Measurements from ENCODE around the gene TBK1.

- TF ChIP-seq, protein P1, sequence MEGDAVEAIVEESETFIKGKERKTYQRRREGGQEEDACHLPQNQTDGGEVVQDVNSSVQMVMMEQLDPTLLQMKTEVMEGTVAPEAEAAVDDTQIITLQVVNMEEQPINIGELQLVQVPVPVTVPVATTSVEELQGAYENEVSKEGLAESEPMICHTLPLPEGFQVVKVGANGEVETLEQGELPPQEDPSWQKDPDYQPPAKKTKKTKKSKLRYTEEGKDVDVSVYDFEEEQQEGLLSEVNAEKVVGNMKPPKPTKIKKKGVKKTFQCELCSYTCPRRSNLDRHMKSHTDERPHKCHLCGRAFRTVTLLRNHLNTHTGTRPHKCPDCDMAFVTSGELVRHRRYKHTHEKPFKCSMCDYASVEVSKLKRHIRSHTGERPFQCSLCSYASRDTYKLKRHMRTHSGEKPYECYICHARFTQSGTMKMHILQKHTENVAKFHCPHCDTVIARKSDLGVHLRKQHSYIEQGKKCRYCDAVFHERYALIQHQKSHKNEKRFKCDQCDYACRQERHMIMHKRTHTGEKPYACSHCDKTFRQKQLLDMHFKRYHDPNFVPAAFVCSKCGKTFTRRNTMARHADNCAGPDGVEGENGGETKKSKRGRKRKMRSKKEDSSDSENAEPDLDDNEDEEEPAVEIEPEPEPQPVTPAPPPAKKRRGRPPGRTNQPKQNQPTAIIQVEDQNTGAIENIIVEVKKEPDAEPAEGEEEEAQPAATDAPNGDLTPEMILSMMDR (IDR thresholded peaks at IDR 0.05): no peak
- no peak for TF ChIP-seq SREBF2 (IDR thresholded peaks at IDR 0.05)
- TF ChIP-seq MAFK (IDR thresholded peaks at IDR 0.05; ENCODE audit: partially characterized antibody): no peak
- TF ChIP-seq SMC3 (IDR thresholded peaks at IDR 0.05): no peak
- no peak for TF ChIP-seq CHD2 (IDR thresholded peaks at IDR 0.05; ENCODE audit: low read length, partially characterized antibody)
- TF ChIP-seq RNF2 (IDR thresholded peaks at IDR 0.05; ENCODE audit: borderline replicate concordance, low read depth): no peak
- no peak for TF ChIP-seq RCOR1 (IDR thresholded peaks at IDR 0.05; ENCODE audit: low read depth, low read length)
- TF ChIP-seq PHF8 (IDR thresholded peaks at IDR 0.05; ENCODE audit: borderline replicate concordance, low read depth): no peak
- TF ChIP-seq RAD21 (conservative IDR thresholded peaks at IDR 0.05 in 1 of 2, IDR thresholded peaks at IDR 0.05 in 1 of 2): no peak
- no peak for TF ChIP-seq CHD4 (IDR thresholded peaks at IDR 0.05; ENCODE audit: borderline replicate concordance)
- TF ChIP-seq, protein P2, sequence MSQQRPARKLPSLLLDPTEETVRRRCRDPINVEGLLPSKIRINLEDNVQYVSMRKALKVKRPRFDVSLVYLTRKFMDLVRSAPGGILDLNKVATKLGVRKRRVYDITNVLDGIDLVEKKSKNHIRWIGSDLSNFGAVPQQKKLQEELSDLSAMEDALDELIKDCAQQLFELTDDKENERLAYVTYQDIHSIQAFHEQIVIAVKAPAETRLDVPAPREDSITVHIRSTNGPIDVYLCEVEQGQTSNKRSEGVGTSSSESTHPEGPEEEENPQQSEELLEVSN (IDR thresholded peaks at IDR 0.05; ENCODE audit: borderline replicate concordance, low read depth): no peak
- TF ChIP-seq, protein P3, sequence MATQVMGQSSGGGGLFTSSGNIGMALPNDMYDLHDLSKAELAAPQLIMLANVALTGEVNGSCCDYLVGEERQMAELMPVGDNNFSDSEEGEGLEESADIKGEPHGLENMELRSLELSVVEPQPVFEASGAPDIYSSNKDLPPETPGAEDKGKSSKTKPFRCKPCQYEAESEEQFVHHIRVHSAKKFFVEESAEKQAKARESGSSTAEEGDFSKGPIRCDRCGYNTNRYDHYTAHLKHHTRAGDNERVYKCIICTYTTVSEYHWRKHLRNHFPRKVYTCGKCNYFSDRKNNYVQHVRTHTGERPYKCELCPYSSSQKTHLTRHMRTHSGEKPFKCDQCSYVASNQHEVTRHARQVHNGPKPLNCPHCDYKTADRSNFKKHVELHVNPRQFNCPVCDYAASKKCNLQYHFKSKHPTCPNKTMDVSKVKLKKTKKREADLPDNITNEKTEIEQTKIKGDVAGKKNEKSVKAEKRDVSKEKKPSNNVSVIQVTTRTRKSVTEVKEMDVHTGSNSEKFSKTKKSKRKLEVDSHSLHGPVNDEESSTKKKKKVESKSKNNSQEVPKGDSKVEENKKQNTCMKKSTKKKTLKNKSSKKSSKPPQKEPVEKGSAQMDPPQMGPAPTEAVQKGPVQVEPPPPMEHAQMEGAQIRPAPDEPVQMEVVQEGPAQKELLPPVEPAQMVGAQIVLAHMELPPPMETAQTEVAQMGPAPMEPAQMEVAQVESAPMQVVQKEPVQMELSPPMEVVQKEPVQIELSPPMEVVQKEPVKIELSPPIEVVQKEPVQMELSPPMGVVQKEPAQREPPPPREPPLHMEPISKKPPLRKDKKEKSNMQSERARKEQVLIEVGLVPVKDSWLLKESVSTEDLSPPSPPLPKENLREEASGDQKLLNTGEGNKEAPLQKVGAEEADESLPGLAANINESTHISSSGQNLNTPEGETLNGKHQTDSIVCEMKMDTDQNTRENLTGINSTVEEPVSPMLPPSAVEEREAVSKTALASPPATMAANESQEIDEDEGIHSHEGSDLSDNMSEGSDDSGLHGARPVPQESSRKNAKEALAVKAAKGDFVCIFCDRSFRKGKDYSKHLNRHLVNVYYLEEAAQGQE (IDR thresholded peaks at IDR 0.05): no peak
Observed at GRCh38 chr12:64506955-64507354, 55.0 kb downstream of the TBK1 start.
